Esophagus muscularis mucosa (tissue), 4 donors: ENCODE data around the gene MTRF1L. TPM values are rescaled to one million over a fixed set of nuclear protein-coding genes. Genes with fewer than 3 reads are reported as not detected.
A peak's percentile ranks its signal among the peaks of the same experiment; 100 is the strongest.

Experiments used
- DNase-seq: peaks from one replicate; pipeline ENCODE4 v3.0.0-alpha.2; 2017; ENCODE audit errors: extremely low spot score
- H3K27ac ChIP-seq, 4 donors: fragments of 200-600 bp; sonication (generic); replicated peaks in 1 of 4; 1 replicate in 3 of 4; 2 replicates in 1 of 4; pipeline ENCODE4 v1.5.1; 2016 to 2019; ENCODE audit warnings: mild to moderate bottlenecking in 1 of 4
- H3K27me3 ChIP-seq, 4 donors: fragments of 200-600 bp; sonication (generic); one replicate each; pipeline versions ENCODE4 v1.5.1 to v1.6.0; 2016 to 2019
- H3K36me3 ChIP-seq, 4 donors: fragments of 200-600 bp; sonication (generic); one replicate each; pipeline ENCODE4 v1.5.1; 2016 to 2019
- H3K4me1 ChIP-seq, 4 donors: fragments of 200-600 bp; sonication (generic); one replicate each; pipeline ENCODE4 v1.5.1; 2016 to 2019
- H3K4me3 ChIP-seq, 4 donors: fragments of 200-600 bp; sonication (generic); 1 replicate in 2 of 4; 2 replicates in 2 of 4; pipeline ENCODE4 v1.5.1; 2016 to 2019; ENCODE audit warnings: mild to moderate bottlenecking in 4 of 4, moderate library complexity in 1 of 4
- H3K9me3 ChIP-seq, 4 donors: fragments of 200-600 bp; sonication (generic); 1 replicate in 3 of 4; 2 replicates in 1 of 4; pipeline ENCODE4 v1.5.1; 2016 to 2019
- CTCF ChIP-seq, 3 experiments: fragments of 200-600 bp in 2 of 3; fragments of 450-650 bp in 1 of 3; sonication (generic) in 2 of 3; IDR thresholded peaks; one replicate each; pipeline ENCODE4 v1.5.1; 2017 to 2019; ENCODE audit warnings: antibody characterized with exemption in 3 of 3, mild to moderate bottlenecking in 2 of 3, moderate library complexity in 1 of 3
- EP300 ChIP-seq: sonication (generic); formaldehyde crosslinking; IDR thresholded peaks from one replicate; pipeline ENCODE4 v1.6.1; 2017; ENCODE audit warnings: antibody characterized with exemption
- POLR2A ChIP-seq: fragments of 450-650 bp; IDR thresholded peaks from one replicate; pipeline ENCODE4 v1.6.1; 2017; ENCODE audit warnings: antibody characterized with exemption, moderate library complexity, mild to moderate bottlenecking, low read depth
- POLR2AphosphoS5 ChIP-seq, 2 donors: sonication (generic); formaldehyde crosslinking; IDR thresholded peaks; one replicate each; pipeline ENCODE4 v1.6.1; 2017; ENCODE audit warnings: antibody characterized with exemption in 2 of 2
- WGBS: methylation state at CpG from one replicate; pipeline ENCODE4 v1.1.5; 2018; 5-methylcytosine and 5-hydroxymethylcytosine counted together
- intact Hi-C: fragments of 100-400 bp; cut with DNase I; formaldehyde crosslinking; loops from one replicate; pipeline ENCODE4 v1.15.1; 2023
- total RNA-seq, 4 donors: library from RNA; depleted of rRNA; stranded (reverse); fragments of >200 nt; gene quantifications; one replicate each; pipeline versions ENCODE4 v1.1.0 to v1.2.1, GENCODE V29; 2016

MTRF1L gene
- total RNA-seq, 4 donors from 2014 or later: 16.9 to 26.6 (median 21.1) TPM

- no peaks in the 10 kb centered on the region for H3K27me3 ChIP-seq
- peak overlapping the region; percentile 67 to 75 (median 72) for H3K4me3 ChIP-seq
- 9% methylated on average over 27 of the region's 71 CpGs for WGBS
- H3K4me1 ChIP-seq: peaks cover 18 to 36% (median 25%) of the 10 kb centered on the region in 4 donors
- TF ChIP-seq EP300: no peak
- no peak for TF ChIP-seq CTCF (IDR thresholded peaks at IDR 0.05)
- TF ChIP-seq POLR2AphosphoS5 (IDR thresholded peaks at IDR 0.05): no peak
- TF ChIP-seq POLR2A: no peak
- H3K36me3 ChIP-seq: peaks cover 0 to 12% (median 0%) of the 10 kb centered on the region in 4 donors
- intact Hi-C loops: no loop called here
- no peak for DNase-seq
- H3K9me3 ChIP-seq: no peaks in the 10 kb centered on the region
- peak overlapping the region in 1 of 4 donors; percentile 95 for H3K27ac ChIP-seq
Observed at GRCh38 chr6:152981989-152982903, 20.3 kb downstream of the MTRF1L start.

DNA sequence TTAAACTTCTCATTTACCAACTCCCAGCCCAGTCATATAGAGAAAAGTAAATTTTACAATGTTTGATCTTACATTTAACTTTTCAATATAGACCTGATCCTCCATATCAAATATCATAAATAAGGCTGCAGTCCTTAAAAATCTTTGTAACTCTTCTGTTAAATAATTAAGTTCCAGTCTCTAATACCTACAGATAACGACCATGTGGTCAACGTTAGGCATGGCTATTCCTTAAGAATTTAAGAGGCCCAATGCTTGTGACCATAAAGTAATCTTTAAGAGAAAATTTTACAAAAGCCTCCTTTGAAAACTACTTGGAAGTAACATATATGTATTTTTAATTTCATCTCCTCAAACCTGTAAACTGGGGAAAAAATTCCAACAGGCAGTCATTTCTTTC is 21.3 kb downstream of the MTRF1L start:
- Histone ChIP-seq H3K9me3 (no peaks in the 10 kb centered on the region), H3K27me3 (no peaks in the 10 kb centered on the region), H3K36me3 (peaks cover 0 to 2% (median 0%) of the 10 kb centered on the region in 4 donors), H3K27ac (no peak overlapping the region), H3K4me3 (no peak overlapping the region), H3K4me1 (peaks cover 18 to 36% (median 25%) of the 10 kb centered on the region in 4 donors)
- DNase-seq: no peak
- 26% methylated on average over 2 of the region's 2 CpGs for WGBS
- intact Hi-C loops: no loop called here
- TF ChIP-seq CTCF (IDR thresholded peaks at IDR 0.05): no peak
- no peak for TF ChIP-seq POLR2A
- TF ChIP-seq EP300: no peak
- TF ChIP-seq POLR2AphosphoS5 (IDR thresholded peaks at IDR 0.05): no peak

DNA sequence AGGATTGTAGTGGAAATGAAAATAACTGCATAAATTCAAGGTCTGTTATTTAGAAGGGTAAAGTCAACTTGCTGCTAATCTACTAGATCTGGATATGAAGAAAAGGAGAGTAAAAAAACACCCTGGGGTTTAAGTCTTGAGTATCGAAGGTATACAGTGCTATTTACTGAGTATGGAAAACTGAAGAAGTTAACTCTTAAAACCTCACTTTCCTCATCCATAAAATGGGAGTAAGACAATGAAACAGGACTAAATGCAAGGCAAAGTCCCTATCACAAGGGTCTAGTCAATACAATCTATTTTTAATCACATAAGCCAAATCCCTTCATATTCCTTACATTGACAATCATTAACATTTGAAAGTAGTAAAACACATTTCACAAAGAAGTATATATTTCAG is 21.9 kb downstream of the MTRF1L start:
- H3K27me3 ChIP-seq: no peaks in the 10 kb centered on the region
- intact Hi-C loops: no loop called here
- H3K27ac ChIP-seq: no peak overlapping the region
- H3K9me3 ChIP-seq: no peaks in the 10 kb centered on the region
- peaks cover 18 to 36% (median 25%) of the 10 kb centered on the region in 4 donors for H3K4me1 ChIP-seq
- no peak overlapping the region for H3K4me3 ChIP-seq
- no peaks in the 10 kb centered on the region for H3K36me3 ChIP-seq
- DNase-seq: no peak
- 38% methylated on average over 1 of the region's 1 CpG for WGBS
- TF ChIP-seq POLR2AphosphoS5 (IDR thresholded peaks at IDR 0.05) (no peak), EP300 (no peak), POLR2A (no peak), CTCF (IDR thresholded peaks at IDR 0.05) (no peak)

DNA sequence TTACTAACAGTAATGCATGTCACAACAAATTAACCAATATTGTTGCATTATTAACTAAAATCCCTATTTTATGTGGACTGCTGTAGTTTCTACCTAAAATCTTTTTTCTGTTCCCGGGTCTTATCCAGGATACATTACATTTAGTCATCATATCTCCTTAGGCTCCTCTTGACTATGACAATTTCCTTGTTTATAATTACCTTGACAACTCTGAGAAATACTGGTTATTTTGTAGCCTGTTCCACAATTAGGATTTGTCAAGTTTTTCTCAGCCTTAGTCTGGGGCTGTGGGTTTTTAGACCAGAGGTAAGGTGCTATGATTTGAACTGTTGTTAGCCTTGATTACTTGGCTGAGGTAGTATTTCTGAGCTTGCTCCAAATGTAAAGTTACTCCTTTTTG is 23.4 kb downstream of the MTRF1L start:
- no peak for DNase-seq
- no peak for TF ChIP-seq POLR2AphosphoS5 (IDR thresholded peaks at IDR 0.05)
- no peak for TF ChIP-seq POLR2A
- no peak for TF ChIP-seq EP300
- no peak for TF ChIP-seq CTCF (IDR thresholded peaks at IDR 0.05)
- Histone ChIP-seq H3K4me1 (peaks cover 10 to 22% (median 12%) of the 10 kb centered on the region in 4 donors), H3K36me3 (peaks cover 0 to 12% (median 8%) of the 10 kb centered on the region in 4 donors), H3K27me3 (no peaks in the 10 kb centered on the region), H3K9me3 (no peaks in the 10 kb centered on the region), H3K4me3 (no peak overlapping the region), H3K27ac (no peak overlapping the region)
- WGBS: 69% methylated on average over 1 of the region's 1 CpG
- intact Hi-C loops: loop anchor here (10.0 kb wide), 1 partner anchor 46 kb away; no protein-coding TSS in a partner anchor
